Glutamatergic neuron (in vitro differentiated cells): ENCODE results near the gene BCAN. TPM values are rescaled to one million over a fixed set of nuclear protein-coding genes. Genes with fewer than 3 reads are reported as not detected.
"Not testable (repeated sequence)": the region's sequence is repeated elsewhere in the genome, so short reads cannot be mapped to it uniquely, and the experiment has no call there.

Source experiments
- DNase-seq: peaks from one replicate; pipeline ENCODE4 v3.0.0; 2022
- H3K27ac Mint-ChIP-seq: one replicate; pipeline ENCODE4 v1.8.0; 2020; ENCODE audit warnings: mild to moderate bottlenecking, mixed read lengths, inconsistent platforms; ENCODE audit not compliant: unreplicated experiment
- H3K27me3 Mint-ChIP-seq: one replicate; pipeline ENCODE4 v1.8.0; 2020; ENCODE audit warnings: mild to moderate bottlenecking, moderate library complexity, mixed read lengths, inconsistent platforms; ENCODE audit not compliant: unreplicated experiment
- H3K36me3 Mint-ChIP-seq: one replicate; pipeline ENCODE4 v1.8.0; 2020; ENCODE audit warnings: mild to moderate bottlenecking, mixed read lengths, inconsistent platforms; ENCODE audit not compliant: unreplicated experiment
- H3K4me1 Mint-ChIP-seq: one replicate; pipeline ENCODE4 v1.8.0; 2020; ENCODE audit warnings: mild to moderate bottlenecking, low read depth, mixed read lengths, inconsistent platforms; ENCODE audit not compliant: unreplicated experiment
- H3K4me3 Mint-ChIP-seq: one replicate; pipeline ENCODE4 v1.8.0; 2020; ENCODE audit warnings: mild to moderate bottlenecking, mixed read lengths, inconsistent platforms; ENCODE audit not compliant: unreplicated experiment
- H3K9me3 Mint-ChIP-seq: one replicate; pipeline ENCODE4 v1.8.0; 2020; ENCODE audit warnings: mild to moderate bottlenecking, moderate library complexity, mixed read lengths, inconsistent platforms; ENCODE audit not compliant: unreplicated experiment
- total RNA-seq: library from RNA; stranded (reverse); fragmentation: NEBNext Ultra II Directional; extraction: Animal tissue kit (Norgen Biotek cat#: 25700); gene quantifications from one replicate; pipeline ENCODE4 v1.2.1, GENCODE V29; 2021; ENCODE audit not compliant: unreplicated experiment
- TF ChIP-seq, protein P1 (sequence below): fragments of 200-600 bp; sonication (generic); IDR thresholded peaks from one replicate; pipeline ENCODE4 v1.5.0; 2021; ENCODE audit not compliant: partially characterized antibody, unreplicated experiment

BCAN gene
- total RNA-seq, 1 donor from 2014 or later, result 10.3 TPM

DNA sequence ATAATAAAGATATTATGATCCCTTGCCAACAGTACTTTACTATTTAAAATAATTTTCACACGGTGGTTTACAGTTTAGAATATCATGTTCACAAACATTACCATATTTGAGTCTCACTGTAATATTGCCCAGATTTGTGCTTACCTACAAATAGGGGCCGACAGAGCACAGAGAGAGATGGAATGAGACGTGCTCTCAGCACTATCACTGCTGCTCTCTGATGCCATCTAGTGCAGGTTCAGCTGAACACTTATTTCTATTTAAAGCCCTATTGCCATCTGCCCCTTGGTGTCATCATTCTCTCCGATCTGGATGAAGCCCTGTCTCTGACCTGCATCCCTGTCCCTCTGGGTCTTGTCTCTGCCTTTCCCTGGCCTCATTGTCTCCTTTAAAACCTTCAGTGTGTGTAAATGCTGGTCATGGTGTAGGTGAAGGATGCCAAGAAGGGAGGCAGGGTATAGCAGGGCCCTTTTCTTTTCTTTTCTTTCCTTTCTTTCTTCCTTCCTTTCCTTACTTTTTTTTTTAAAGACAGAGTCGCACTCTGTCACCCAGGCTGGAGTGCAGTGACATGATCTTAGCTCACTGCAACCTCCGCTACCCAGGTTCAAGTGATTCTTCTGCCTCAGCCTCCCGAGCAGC, 33.8 kb upstream of the BCAN start:
- Mint-ChIP-seq H3K36me3 (no peaks in the 10 kb centered on the region), H3K4me3 (peak overlapping the region; percentile 61), H3K4me1 (peaks cover 11% of the 10 kb centered on the region), H3K27me3 (no peaks in the 10 kb centered on the region), H3K9me3 (no peaks in the 10 kb centered on the region), H3K27ac (peak overlapping the region; percentile 91)
- DNase-seq, result peak; percentile 61
- TF ChIP-seq, protein P1, sequence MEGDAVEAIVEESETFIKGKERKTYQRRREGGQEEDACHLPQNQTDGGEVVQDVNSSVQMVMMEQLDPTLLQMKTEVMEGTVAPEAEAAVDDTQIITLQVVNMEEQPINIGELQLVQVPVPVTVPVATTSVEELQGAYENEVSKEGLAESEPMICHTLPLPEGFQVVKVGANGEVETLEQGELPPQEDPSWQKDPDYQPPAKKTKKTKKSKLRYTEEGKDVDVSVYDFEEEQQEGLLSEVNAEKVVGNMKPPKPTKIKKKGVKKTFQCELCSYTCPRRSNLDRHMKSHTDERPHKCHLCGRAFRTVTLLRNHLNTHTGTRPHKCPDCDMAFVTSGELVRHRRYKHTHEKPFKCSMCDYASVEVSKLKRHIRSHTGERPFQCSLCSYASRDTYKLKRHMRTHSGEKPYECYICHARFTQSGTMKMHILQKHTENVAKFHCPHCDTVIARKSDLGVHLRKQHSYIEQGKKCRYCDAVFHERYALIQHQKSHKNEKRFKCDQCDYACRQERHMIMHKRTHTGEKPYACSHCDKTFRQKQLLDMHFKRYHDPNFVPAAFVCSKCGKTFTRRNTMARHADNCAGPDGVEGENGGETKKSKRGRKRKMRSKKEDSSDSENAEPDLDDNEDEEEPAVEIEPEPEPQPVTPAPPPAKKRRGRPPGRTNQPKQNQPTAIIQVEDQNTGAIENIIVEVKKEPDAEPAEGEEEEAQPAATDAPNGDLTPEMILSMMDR, result peak; percentile 58

DNA sequence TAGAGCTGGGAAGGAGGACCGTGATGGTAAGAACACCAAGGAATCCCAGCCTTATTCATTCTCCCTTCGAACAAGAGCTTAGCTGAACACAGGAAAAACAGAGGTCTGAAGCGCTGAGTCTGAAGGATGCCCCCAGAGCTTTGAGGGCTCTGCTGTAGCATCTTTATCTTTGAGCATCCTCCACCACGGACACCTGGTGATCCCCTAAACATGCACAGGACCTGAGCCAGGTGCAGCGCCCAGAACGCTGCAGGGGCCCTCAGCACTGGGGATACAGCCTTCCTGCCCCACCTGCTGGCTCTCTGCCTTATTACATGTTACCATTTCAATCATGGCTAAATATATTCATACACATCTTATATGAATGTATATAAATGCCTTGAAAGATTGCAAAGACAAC, 32.9 kb upstream of the BCAN start:
- peak overlapping the region; percentile 61 for H3K4me3 Mint-ChIP-seq
- H3K4me1 Mint-ChIP-seq, result peaks cover 11% of the 10 kb centered on the region
- H3K27ac Mint-ChIP-seq, result peak overlapping the region; percentile 91
- TF ChIP-seq, protein P1, result peak; percentile 75
- H3K36me3 Mint-ChIP-seq, result no peaks in the 10 kb centered on the region
- no peaks in the 10 kb centered on the region for H3K27me3 Mint-ChIP-seq
- DNase-seq, result peak; percentile 65
- H3K9me3 Mint-ChIP-seq, result no peaks in the 10 kb centered on the region

DNA sequence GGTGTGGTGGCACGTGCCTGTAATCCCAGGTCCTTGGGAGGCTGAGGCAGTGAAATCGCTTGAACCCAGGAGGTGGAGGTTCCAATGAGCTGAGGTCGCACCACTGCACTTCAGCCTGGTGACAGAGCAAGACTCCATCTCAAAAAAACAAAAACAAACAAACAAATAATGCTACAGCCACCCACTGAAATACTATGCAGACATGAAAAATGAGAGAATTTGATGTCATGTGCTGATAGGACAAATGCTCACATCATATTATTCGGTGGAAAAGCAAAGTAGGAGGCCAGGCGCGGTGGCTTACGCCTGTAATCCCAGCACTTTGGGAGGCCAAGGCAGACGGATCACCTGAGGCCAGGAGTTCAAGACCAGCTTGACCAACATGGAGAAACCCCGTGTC, 31.8 kb upstream of the BCAN start:
- not testable (repeated sequence) for H3K4me3 Mint-ChIP-seq, H3K36me3 Mint-ChIP-seq, H3K27me3 Mint-ChIP-seq, DNase-seq, H3K9me3 Mint-ChIP-seq, H3K27ac Mint-ChIP-seq
- peaks cover 11% of the 10 kb centered on the region for H3K4me1 Mint-ChIP-seq

DNA sequence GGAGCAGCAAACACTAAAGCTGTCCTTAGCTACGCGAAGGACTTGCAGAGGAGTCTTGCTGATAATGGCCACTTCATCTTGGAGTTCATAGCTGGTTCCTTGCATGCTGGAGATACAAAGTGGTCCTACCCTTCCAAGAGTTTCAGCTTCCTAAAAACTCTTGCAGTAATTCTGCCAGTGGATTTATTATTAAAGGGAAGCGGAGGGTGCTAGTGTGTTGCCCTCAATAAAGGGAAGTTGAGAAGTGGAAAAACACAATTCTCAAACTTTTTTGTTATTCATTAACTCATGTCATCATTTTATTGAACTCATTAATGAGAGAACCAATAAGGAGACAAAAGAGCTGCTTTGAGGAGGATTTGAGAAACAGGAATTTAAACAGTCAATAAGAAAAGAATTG, 29.3 kb upstream of the BCAN start:
- no peak for DNase-seq
- TF ChIP-seq, protein P1, result no peak

DNA sequence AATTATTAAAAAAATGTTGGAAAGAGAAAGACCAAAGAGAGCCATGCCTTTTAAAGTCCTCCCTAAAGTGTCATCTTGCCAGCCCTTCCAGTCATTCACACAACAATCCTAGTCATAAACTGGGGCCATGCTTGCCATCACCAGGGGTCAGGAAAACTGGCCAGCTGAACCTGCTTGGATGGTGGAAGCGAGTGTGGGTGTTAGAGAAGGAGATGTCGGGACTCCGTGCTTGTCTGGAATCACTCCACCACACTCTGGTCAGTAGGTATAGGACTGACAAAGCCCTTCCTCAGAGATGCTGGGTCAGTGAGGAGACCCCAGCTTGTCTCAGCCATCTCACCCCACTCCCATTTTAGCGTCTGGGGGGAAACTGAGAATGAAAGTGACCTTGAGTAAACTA, 26.0 kb upstream of the BCAN start:
- no peak overlapping the region for H3K27ac Mint-ChIP-seq
- no peaks in the 10 kb centered on the region for H3K36me3 Mint-ChIP-seq
- peaks cover 10% of the 10 kb centered on the region for H3K4me1 Mint-ChIP-seq
- DNase-seq, result no peak
- peaks cover 7% of the 10 kb centered on the region for H3K27me3 Mint-ChIP-seq
- peaks cover 3% of the 10 kb centered on the region for H3K9me3 Mint-ChIP-seq
- TF ChIP-seq, protein P1, result no peak
- H3K4me3 Mint-ChIP-seq, result no peak overlapping the region

More for the DNA sequence above, 29.3 kb upstream of the BCAN start:
- Mint-ChIP-seq H3K4me1 (peaks cover 16% of the 10 kb centered on the region), H3K27me3 (no peaks in the 10 kb centered on the region), H3K27ac (no peak overlapping the region), H3K4me3 (no peak overlapping the region), H3K36me3 (no peaks in the 10 kb centered on the region), H3K9me3 (no peaks in the 10 kb centered on the region)
